ENCODE results near the gene DACT2.
A peak's percentile ranks its signal among the peaks of the same experiment; 100 is the strongest.
"Not testable (repeated sequence)": the region's sequence is repeated elsewhere in the genome, so short reads cannot be mapped to it uniquely, and the experiment has no call there.

DACT2 gene

GRCh38 chr6:168319279-168320111, at the start of gene DACT2:
DACT2 (minus strand) TSS chr6:168319777; CDS start chr6:168319633, 144 bp downstream.
- no peak for DNase-seq

- DNase-seq, result no peak
These were observed 49.4 kb upstream of the DACT2 start for GRCh38 chr6:168368936-168369335.

- DNase-seq, result no peak
These were observed 48.7 kb upstream of the DACT2 start for GRCh38 chr6:168368066-168368820.

- no peak for DNase-seq
These were observed 47.7 kb upstream of the DACT2 start for GRCh38 chr6:168367285-168367751.

- DNase-seq, result no peak
These were observed 46.9 kb upstream of the DACT2 start for GRCh38 chr6:168366473-168366872.

- no peak for DNase-seq
These were observed 46.0 kb upstream of the DACT2 start for GRCh38 chr6:168365422-168366165.

- no peak for DNase-seq
These were observed 45.3 kb upstream of the DACT2 start for GRCh38 chr6:168364793-168365421.

- DNase-seq, result no peak
These were observed 44.5 kb upstream of the DACT2 start for GRCh38 chr6:168363811-168364792.

GRCh38 chr6:168363302-168363701, 43.7 kb upstream of the DACT2 start:
- no peak for DNase-seq

GRCh38 chr6:168362276-168362990, 42.9 kb upstream of the DACT2 start:
- DNase-seq, result no peak

GRCh38 chr6:168361766-168362165, 42.2 kb upstream of the DACT2 start:
- no peak for DNase-seq

- no peak for DNase-seq
These were observed 40.2 kb upstream of the DACT2 start for GRCh38 chr6:168359794-168360193.

GRCh38 chr6:168358842-168359420, 39.4 kb upstream of the DACT2 start:
- DNase-seq, result no peak

- not testable (repeated sequence) for DNase-seq
These were observed 37.3 kb upstream of the DACT2 start for GRCh38 chr6:168356872-168357271.

GRCh38 chr6:168355716-168356522, 36.3 kb upstream of the DACT2 start:
- peak; percentile 59 for DNase-seq

GRCh38 chr6:168354338-168354737, 34.8 kb upstream of the DACT2 start:
- no peak for DNase-seq

GRCh38 chr6:168353041-168353440, 33.5 kb upstream of the DACT2 start:
- no peak for DNase-seq

- no peak for DNase-seq
These were observed 32.5 kb upstream of the DACT2 start for GRCh38 chr6:168352096-168352495.

- DNase-seq, result no peak
These were observed 30.2 kb upstream of the DACT2 start for GRCh38 chr6:168349718-168350210.

All from stimulated activated CD8-positive, alpha-beta memory T cell treated with anti-CD3 and anti-CD28 coated beads, Interleukin-4, amount 100 ng/mL, for 48 hours (primary cell).